NCI-H524 (cell line): ENCODE measurements around the gene CPLX1.

Experiments
- DNase-seq, 2 experiments: peaks; one replicate each; lab custom pipeline; 2025; lab: John Stamatoyannopoulos, UW

The CPLX1 gene

DNA sequence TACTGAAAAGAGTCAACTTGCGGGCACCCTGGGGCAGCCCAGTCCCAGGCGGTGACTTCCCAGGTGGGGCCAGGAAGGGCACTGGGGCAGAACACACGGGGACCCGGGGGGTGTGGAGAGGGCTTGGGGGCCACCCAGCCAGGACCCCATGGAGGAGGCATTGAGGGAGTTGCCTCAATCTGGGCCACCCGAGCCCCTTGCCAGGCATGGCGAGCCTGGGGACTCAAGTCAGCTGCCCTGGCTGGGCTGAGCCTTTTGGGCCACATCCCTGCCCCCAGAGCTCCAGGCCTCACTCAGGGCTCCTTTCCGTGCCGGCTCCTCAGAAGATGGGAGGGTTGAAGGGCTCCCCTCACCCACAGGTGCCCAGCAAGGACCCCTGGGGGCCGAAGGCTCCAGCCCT is 6.6 kb upstream of the CPLX1 start:
- no peak for DNase-seq

DNA sequence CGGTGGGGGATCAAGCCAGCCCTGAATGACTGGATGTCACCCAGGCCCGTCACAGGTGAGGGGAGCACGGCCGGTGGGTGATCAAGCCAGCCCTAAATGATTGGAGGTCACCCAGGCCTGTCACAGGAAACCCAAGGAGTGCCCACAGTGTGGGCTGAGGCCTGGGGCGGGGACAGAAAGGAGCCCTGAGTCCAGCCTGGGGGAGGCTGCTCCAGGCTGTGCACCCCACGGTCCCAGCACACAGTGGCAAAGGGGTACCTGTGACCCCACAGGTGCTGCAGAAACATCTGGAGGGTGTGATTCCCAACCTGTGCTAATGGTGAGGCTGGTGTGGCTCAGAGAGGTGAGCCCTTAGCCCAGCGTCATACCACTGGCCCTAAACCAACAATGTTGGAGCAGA is 6.2 kb upstream of the CPLX1 start:
- DNase-seq, result no peak

DNA sequence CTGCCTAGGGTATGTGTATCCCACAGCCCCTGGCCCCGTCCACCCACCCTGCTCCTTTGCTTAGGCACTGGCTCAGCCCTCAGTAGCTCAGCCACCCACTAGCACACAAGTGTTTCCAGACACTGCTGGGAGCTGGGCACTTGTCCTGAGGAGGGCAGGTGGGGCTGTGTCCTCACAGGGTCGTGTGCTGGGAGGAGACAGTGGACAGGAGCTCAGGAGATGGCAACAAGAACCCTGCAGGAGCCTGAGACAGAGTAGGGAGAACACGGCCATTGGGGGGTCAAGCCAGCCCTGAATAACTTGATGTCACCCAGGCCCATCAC is 5.5 kb upstream of the CPLX1 start:
- DNase-seq, result no peak

DNA sequence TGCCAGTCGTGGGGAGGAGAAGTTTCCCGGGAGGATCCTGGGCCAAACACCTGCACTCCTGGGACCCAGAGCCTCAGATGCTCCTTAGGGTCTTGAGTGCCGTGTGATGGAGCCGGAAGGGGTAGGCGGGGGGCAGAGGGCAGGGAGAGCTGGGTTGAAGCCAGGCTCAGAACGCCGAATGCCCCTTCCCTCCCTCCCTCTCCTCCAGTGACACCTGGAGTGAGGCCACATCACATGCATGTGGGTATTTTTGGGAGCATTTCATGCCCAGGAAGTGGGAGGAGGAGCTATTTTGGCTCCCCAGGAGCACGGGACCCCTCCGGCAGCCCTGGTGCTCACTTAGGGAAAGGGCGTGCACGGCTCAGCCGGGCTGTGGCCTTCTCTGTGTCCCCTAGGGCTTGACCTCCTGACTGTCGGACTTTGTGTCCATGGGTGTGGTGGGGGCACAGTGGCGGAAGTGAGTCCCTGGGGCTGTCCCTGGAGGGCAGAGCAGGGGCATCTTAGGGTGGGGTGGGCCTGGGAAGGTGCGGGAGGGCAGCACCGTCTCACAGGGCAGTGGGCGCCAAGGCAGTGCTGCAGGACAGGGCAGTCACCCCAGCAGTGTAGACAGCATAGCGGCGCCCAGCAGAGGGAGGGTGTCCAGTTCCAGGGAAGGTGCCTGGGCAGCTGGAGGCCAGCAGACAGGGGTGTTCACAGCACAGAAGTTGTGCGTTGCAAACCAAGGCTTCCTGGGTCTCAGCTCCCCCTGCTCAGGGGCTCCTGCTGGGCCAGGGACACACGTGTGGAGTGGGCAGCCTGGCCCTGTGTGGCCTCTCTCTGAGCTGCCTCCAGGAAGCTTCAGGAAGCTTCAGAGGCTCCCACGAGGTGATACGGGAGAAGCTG is 4.9 kb upstream of the CPLX1 start:
- no peak for DNase-seq

DNA sequence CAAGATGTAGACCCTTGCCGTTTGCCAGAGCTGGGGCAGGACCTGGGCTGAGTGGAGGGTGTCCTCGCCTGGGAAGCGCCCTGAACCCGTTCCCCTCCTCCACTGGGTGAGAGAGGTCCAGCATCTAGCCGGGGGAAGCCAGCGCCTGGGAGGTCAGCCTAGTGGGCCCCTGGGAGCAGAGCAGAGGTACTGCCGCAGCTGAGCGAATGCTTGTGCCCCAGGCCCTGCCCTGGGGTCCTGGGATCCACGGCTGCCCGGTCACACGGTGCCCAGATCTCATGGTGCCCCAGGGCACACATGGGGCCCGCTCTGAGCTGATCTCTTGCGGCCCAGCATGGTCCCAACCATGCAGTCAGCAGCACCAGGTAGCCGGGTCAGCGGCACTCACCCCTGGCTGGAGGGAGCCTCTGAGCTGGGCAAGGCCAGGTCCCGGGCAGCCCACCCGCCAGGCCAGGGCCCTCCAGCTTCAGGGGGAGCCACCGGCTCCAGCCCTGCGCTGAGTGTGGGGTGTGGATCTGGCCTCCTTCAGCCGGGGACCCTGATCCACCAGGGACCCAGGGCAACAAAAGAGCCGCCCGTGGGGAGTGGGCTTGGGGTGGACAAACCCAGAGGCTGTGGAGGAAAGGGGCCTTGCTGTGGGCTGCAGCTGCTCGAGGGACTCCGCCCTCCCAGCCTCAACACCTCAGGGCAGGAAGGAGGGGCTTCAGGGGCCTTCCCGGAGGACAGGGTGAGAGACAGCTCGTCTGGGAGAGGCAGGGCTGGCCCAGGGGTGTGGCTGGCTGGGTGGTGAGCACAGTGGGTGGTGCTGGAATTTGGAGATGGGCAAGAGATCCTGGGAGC is 4.1 kb upstream of the CPLX1 start:
- no peak for DNase-seq

DNA sequence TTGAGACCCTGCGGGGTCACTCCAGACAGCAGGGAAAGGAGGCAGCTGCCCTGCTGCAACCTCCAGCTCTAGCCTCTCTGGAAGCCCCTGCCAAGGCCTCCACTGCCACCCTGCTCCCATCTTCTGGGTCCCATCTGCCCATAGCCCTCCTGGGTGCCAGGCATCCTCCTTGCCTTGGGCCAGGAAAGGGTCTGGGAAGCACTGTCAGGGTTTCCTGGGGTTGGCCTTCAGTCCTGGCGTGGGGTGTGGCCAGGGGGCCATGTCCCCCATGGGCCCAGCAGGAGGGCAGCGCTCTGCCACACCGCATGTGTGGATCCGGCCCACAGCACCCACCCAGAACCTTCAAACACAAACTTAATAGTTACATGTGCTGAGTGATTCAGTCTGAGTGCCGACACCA is 3.4 kb upstream of the CPLX1 start:
- DNase-seq, result no peak

DNA sequence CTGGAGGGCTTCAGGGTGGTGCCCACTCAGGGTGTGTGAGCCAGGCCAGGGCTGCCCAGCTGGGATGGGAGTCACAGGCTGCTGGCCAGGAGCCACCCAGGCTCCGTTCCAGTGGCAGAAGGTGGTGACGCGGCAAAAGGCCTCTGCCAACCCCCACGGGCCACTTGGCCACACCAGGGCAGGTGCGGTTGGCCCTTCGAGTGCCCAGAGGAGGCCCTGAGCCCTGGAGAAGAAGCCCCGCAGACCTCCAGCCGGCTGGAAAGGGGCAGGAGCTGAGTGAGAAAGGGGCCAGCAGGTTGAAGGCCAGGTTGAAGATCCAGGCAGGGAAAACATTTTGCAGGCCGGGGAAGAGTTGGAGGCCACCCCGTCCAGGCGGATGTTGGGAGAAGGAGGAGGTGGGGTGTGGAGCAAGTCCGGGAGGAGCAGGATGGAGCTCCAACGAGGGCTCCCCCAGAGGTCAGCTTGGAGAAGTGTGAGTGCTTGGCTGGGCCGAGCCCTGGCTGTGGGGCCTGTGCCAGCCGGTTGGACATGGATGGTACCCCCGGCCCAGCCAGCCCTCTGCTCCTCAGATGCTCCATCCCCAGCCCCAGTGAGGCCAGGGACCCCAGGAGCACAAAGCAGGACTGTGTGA is 2.8 kb upstream of the CPLX1 start:
- DNase-seq, result no peak

DNA sequence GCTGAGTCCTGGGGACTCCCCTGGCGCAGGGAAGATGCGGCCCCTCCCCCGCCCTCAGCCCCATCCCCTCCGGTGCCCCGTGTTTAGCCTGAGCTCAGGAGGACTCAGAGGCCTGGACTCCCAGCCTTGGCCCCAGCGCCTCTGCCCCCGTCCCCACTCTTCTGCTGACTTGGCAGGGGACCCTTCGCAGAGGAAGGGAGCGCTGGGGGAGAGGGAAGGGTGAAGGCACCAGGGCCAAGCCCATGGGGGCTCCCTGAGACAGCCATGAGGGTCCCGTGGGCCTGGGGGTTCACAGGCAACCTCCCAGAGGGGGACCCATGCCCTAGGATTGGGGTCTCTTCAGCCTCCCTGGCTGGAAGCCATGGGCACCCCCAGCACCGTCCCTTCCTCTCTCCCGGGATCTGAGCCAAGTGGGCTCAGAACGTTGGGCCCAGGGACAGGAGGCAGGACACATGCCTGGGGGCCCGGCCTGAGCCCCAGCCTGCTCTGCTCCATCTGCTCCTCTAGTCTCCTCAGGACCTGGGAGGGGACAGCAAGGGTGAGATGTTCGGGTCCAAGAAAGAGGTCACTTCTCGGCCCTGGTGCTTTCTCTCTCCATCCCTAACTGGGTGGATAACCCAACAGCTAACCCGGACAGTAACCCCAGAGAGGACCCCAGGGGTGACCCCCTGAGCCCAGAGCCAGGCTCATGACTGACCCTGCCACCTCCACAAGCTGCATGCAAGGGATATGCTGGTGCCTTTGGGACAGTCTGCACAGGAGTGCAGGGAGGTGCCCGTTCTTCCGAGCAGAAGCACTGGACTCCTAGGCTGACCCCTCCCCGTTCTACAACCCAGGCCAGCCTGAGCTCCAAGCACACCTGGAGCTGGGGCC is 1.5 kb upstream of the CPLX1 start:
- peak in 1 of 2 experiments; percentile 31 for DNase-seq

DNA sequence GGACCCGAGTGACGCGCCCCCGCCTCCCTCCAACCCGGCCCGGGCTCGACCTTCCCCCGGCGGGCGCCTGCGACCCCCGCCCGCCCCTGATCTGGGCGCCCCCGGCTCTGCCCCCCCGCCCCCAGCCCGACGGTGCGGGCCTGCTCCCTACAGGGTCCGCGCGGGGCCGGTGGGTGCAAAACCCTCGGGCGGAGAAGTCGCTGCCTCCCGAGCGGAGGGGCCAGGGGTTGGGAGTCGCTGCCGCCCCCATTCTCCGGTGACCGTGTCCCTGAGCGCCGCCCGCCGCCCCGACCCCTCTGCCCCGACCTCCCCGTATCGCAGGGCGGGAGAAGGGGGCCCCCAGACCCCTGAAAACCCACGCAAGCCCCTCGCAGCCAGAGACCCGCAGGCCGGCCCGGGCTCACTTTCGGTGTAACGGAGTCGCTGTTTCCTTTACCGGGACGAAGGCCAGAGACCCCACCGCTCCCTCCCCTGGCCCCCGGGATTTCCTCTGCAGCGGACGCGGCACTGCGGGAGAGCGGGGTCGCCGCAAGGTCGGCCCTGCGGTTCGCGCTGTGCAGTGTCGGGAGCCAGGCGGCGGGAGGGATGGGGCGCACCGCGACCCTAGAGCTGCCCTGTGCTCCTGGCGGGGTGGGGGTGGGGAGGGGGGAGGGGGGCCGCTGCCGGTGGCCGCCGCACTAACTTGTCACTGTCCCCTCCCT is 729 bp upstream of the CPLX1 start:
- DNase-seq, result no peak

DNA sequence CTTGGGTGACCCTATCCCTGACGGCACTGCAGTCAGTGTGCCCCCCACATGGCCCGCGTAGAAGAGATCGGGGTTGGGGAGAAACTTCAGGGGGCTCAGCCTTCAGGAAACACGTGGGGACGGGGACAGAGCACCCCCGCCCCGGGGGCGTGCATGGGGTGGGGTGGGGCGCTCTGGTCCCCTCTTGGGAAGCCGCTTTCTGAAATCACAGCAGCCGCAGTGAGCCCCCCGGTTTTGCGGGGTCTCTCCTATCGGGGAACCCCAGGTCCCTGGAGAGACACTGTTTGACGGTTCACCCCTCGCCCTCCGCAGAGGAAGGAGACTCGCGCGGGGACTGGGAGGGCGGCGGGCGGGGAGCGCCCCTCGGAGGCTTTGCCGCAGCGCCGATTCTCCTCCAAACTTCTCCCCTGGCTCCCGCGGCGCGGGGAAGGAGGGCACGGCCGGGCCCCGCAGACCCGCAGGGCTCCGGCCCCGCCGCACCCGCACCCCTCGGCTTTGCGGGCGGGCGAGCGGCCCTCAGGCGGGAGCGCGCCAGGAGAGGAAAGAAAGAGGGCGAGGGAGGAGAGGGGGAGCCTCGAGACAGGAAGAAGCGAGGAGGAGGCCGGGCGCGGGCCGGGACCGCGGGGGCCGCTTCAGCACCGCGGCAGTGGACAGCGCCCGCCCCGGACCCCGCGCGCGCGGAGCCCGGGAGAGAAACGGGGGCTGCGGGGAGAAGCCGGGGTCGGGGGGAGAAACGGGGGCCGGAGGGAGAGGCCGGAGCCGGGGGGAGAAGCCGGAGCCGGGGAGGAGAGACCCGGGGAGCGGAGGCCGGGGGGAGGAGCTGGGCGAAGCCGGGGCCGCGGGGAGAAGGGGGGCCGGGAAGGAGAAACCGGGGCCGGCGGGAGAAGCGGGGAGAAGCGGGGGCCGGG is 612 bp downstream of the CPLX1 start:
- no peak for DNase-seq

DNA sequence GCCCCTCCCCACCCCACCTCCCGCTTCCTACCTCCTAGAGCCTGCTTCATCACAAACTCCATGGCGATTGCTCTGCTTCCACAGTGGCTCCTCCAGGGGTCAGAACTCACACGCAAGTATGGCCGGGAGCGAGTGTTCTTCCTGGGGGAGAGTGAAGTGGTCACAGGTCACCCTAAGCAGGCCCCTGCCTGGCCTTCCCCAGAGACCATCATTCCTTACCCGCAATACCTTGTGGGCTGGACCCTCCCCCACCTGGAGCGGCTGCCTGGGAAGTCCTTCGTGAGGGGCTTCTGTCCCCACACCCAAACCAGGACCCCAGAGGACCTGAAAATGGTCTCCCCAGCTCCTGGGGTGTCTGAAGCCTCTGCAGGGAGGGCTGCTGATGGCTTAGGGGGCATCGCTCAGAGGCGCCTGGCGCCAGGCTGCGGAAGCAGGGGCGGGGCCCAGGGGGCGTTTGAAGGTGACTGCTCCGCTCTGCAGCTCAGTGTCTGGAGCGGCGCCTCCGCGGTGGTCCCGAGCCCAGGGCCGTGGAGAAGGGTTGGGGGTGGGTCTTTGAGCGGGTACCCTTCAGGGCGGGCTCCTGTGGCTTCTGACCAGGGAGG is 1.4 kb downstream of the CPLX1 start:
- no peak for DNase-seq

DNA sequence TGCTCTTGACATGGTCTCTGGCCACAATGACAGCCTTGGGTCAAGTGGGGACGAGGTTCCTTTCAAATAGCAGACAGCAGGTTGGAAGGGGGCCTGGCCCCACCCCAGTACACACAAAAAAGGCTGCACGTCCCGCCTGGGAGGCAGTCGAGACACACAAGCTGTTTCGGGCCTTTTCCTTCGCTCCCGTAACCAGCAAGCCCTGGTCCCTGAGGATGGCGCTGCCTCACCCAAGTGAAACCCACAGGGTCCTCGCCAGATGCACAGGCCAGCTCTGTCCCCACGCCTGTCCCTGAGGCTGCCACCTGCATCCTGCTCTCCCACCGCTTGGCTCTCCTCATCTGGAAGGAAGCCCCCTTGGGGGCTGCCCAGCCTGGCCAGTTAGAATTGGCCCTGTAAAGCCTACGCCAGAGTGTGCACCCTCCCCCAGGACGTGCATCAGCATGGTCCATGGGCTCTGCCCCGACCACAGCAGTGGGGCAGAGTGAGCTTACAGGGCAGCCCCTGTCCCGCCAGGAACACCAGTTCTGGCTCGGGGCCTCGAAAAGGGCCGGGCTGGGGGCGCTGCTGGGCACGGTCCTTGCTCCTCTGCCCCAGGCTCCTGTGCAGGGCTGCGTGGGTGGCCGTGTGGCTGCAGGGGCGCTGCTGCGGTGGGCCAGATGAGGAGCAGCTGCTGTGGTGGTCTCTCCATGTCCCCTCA is 2.0 kb downstream of the CPLX1 start:
- no peak for DNase-seq

DNA sequence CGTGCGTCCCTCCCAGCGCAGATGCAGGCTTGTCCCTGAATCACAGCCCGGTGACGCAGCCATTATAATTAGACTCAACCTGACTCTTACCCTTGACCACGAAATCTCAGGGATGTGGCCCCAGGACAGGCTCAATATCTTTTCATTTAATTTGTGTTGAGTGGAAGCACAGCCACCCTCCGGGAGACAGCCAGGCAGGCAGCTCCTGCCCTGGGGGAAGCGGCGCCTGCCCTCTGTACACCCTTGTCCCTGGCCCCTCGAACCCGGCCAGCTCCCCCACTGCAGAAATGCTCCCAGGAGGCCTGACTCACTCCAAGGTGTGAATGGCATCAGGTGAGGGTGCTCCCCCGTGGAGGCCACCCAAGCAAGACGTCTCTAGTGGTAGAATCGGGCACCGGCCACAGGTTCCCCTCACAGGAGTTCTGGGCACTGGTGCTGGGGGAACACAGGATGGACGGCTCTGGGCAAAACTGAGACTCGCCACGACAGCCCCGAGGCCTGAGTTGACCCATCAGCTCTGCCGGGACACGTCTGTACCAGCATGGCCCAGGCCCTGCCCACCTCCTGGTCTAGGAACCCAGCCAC is 2.7 kb downstream of the CPLX1 start:
- no peak for DNase-seq

DNA sequence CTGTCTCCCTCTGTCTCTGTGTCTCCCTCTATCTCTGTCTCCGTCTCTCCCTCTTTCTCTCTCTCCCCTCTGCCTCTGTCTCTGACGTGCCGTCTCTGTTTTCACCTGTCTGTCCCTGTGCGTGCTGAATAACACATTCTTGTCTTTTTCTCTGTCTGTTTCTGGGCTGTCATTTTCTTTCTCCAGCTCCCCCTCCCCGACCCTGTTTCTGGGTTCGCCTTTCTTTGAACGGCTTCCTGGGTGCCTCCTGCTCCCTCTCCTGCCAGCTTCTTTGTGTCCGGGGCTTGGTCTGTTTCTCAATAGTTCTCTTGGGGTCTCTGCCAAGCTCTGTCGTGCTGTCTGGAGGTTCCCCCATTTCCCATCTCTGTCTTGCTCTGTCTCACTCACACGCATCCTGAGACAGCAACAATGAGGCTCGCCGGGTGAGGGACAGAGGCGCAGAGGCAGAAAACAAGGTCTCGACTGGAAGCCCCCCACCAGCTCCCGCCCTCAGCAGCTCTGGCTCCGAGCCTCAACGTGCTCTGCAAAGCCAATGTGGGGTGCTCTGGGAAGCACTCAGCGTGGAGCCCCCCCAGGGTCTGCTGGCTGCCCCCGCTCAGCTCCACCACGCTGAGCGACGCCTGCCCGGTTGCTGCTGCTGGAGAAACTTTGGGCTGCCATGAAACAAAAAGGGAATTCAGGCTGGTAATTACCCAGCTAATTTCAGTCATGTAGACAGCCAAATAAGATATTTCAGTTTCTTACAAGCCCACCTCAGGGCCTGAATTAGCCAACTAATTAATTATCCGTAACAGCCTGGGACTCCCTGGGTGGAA is 3.4 kb downstream of the CPLX1 start:
- no peak for DNase-seq

DNA sequence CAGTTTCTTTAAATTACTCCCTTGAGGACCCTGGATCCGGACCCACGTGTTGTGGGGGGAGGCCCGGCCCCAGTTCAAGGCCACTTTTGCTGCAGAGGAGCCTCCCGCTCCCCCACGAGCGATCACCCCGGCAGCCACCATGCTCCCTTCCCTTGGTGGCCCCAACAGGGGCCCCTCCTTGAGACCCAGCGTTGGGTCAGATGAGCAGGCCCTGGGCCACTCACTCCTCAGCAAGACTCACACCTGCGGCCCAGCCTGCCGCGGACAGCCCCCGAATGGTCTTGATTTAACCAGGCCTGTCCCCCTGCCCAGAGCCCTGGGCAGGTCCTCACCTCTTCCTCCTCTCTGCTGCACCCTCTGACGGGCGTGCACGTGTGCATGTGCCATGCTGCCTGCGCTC is 4.3 kb downstream of the CPLX1 start:
- DNase-seq, result no peak

DNA sequence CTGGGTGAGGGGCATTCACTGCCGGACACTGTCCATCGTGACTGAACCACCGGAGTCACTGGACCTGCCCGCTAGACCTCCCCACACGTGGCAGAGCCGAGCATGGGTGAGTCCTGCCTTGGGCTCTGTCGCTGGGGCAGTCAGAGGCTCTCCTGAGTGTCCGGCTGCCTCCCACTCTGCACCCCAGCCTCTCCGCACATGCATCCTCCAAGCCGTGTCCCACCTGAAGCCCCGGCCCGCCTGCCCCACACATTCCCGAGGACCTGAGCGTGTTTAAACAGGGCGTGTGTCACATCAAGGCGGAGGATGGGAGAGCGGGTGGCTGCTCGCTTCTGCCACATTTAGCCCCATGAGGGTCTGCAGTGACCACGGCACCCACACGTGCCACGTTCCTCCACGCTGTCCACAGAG is 4.7 kb downstream of the CPLX1 start:
- DNase-seq, result no peak

DNA sequence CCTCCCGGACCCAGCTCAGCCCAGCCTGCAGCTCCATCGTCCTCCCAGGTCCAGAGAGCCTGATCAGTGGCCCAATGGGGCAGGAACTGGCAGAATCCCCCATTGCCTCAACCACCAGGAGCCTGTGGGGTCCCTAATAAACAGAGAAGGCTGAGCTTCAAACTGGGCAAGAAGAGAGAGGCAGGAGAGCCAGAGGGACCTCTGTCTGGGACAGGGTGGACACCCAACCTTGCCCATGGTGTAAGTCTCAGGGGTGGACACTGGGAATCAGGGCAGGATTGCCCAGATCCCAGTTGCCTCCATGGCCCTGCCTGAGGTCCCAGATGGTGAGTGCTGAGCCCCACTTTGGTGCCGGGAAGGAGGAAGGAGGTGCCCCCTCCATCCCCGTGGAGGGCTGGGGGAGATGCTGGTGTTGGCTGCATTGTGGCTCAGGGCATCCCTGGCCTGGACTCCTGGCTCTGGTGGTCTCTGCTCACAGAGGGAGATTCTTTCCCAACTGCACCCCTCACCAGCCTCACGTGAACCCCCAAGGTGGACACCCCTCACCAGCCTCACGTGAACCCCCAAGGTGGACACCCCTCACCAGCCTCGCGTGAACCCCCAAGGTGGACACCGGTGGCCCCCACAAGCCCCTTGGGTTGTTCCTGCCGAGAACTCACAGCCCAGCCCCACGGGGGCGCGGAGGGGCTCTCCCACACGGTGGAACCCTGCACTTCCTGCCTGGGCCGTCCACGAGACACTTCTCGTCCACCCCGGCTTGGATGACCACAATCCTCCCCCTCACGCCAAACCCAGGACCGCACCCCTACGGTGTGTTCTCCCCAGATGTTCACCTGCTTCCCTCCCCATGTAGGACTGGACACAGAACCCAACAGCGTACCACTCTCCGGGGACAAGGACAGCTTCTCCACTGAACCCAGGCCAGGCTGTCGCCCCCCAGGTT is 5.4 kb downstream of the CPLX1 start:
- DNase-seq, result no peak
